ENCODE results near the gene NAA10.

The NAA10 gene

DNA sequence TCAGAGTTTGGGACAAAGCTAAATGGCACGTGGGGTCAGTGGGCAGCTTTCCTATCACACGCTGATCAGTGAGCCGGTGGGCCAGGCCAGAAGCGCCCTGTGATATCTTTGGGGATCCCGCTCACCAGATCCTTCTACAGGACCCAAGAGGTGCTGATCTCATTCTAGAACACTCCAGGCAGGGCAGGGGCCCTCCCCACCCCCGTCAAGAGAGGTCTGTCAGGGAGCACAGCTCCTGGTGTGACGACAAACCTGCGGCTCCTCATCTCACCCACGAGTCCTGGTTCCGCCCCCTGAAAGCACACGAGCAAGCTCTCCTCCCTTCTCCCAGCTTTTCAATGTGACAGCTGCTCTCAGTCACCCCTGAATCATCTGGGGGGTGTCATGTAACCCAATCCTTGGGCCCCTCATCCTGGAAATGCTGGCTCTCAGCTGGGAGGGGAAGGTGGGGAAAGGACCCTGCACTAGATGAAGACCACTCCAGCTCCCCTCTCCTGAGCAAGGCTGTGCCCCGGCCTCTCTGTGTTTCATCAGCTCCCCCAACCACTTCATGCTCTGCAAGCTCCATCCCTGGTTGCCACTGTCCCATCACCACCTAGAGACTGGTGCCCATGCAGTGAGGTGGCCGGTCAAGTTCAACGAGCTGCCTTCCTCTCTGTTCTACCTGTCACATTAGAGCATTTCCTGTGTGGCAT, 32.2 kb upstream of the NAA10 start:
- no peak for DNase-seq

DNA sequence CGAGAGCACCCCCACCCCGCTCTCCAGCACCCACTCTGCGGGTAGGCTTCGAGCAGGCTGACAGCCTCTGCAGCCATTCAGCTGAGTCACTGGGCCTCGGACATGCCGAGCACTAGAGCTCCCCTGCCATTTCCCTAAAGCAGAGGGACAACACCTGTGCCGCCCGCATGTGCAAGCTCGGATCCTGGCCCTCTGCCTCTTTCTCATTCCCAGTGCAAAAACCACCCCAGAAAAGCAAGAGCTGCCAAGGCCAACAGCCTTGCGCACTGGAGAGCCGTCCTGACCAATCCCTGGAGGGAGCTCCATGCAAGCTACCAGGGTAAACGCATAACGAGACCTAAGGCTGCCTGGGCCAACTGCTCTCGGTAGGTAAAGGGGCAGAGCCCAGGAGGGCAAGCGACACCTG, 31.4 kb upstream of the NAA10 start:
- DNase-seq, result no peak

DNA sequence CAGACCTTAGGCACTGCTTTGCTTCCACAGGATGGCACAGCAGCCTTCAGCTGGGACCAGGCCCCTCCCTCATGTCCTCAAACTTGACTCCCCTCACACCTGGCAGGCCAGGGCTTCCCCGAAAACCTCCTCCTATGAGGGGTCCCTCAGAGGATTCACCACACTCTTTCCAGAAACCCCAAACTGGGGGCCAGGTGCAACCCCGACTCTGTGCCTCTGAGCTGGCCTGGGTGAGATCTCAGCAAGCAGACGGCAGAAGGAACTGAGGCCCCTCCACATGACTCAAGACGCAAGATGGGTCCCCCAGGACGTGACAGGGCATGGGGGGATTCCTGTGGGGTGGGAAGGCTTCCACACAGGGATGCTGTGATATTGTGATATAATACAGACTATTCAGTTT, 30.6 kb upstream of the NAA10 start:
- no peak for DNase-seq

DNA sequence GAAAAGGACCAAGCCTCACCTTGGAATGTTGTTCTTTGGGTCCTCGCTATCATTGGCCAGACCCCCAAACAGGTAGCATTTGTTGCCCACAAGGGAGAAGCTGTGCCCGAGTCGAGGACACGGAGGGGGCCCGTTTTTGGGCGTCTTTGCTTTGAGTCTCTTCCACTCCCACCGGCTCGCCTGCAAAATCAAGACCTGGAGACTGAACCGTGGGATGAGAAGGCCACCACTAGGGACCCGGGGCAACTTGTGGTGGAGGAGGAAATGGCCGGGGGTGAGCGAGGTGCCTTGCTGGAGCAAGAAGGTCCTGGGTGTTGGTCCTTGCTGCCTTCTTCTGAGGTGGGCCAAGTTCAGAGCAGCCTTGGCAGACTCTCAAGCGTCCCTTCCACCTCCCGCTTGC, 29.3 kb upstream of the NAA10 start:
- no peak for DNase-seq

DNA sequence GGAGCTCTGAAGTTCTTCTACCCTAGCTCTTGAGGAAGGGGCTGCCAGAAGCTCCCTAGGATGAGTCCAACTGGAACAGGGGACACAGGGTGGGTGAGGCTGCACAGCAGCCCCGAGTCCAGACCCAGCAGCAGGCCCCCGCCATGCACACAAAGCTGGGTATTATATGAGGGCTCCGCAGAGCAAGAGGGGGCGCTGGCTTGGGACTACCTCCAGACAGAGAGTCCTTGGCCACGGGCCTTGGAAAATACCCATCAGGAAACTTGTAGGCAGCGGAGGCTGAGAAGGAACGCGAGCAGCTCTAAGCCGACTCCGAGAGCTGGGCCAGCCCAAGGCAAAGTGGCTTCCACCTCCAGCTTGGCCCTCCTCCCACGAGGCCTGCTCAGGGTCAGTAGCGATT, 28.7 kb upstream of the NAA10 start:
- no peak for DNase-seq

DNA sequence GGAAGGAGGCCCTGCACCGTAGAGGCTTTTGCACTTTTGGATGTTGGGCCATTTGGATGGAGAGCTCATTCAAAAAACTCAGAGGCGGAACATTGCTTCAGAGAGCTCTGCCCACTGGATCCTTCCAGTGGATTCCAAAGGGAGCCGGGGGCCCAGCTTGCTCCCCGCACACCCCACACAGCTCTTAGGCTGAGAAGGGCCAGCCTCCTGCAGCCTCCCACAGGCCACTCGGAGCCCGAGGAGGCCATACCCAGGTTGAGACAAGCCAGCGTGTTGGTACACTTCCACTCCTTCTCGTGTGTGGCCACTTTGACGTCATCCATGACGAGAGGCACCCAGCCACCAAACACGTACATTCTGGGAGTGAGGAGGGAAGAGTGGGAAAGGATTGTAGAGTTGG, 26.5 kb upstream of the NAA10 start:
- DNase-seq, result no peak

DNA sequence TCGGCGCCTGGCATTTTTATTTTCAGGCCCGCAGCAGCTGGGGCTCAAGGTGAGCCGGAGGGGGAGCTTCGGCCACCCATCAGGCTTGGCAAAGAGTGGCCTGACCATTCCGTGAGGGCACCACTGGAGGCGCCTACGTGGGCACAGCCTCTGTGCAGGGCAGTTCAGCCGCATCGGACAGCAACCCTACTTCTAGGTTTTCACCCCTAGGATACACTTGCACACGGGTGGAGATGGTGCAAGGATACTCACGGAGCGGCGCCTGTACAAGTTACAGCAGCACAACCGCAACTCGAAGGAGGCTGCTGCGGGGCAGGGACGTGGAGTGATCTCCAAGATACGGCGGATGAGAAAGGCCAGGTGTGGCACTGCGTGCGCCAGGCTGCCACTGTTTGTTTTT, 25.9 kb upstream of the NAA10 start:
- no peak for DNase-seq

DNA sequence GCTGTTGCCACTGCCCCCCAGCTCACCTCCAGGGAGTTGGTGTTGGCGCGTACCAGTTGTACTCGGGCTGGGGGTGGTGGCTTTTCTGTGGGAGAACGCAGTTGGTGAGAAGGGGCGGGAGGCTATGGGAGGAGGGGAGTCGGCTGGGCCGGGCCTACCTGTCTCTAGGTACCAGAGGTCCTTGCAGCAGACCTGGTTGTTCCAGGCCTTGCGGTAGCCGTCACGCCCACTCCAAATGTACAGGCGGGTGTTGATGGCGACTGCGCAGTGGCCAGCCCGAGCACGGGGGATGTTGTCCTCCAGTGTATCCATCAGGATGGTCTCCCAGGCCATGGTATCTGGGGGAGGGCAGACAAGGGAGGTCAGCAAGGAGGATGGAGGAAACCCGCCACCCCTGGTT, 25.2 kb upstream of the NAA10 start:
- DNase-seq, result no peak

DNA sequence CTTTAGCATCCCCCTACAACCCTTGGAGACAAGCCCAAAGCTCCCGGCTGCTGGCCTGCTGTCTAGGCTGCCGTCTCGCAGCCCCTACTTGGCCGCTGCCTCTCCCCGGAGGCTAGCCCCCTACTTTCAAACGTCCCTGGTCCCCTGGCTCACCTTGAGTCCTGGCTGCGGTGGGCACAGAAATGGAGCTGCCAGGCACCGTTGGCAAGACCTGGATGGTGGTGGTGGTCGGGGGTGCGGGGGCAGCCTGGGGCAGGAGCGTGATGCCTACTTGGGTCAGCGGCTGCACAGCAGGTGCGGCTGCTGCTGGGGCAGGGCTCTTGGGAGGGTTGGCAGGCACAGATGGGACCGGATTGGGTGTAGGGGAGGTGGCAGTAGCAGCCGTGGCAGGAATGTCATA, 24.8 kb upstream of the NAA10 start:
- no peak for DNase-seq

DNA sequence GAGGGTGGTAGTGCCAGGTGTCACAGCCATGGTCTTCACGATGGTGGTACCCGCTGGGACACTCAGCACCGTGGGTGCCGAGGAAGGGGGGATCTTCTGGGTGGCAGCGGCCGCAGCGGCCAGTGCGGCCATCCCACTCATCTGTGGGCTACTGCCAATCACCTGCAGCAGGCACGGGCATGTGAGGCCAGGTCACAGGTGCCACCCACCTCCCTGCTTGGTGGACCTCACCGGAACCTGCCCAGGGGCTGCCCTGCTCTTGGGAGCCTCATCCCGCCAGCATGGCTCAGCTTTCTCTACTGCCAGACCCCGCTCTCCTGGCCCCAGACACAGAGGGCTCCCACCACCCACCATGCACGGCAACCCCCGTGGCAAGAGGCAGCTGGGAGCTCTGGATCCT, 23.8 kb upstream of the NAA10 start:
- no peak for DNase-seq

DNA sequence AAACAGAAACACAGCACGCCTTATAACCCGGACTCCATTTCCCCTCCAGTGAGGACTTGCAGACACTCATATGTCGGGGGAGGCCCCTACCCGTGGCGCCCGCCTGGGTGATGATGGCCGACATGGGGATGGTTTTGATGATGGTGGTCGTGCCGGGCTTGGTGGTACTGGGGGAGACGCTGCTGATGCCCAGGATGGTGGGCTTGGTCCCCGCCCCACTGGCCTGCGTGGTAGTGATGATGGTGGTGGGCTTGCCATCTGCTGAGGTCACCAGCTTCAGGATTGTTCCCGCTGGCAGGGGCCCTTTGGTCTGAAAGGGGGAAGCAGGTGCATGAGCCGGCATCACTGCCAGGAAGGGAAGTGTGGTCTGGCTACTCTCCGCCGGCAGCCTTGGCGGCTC, 22.4 kb upstream of the NAA10 start:
- no peak for DNase-seq

DNA sequence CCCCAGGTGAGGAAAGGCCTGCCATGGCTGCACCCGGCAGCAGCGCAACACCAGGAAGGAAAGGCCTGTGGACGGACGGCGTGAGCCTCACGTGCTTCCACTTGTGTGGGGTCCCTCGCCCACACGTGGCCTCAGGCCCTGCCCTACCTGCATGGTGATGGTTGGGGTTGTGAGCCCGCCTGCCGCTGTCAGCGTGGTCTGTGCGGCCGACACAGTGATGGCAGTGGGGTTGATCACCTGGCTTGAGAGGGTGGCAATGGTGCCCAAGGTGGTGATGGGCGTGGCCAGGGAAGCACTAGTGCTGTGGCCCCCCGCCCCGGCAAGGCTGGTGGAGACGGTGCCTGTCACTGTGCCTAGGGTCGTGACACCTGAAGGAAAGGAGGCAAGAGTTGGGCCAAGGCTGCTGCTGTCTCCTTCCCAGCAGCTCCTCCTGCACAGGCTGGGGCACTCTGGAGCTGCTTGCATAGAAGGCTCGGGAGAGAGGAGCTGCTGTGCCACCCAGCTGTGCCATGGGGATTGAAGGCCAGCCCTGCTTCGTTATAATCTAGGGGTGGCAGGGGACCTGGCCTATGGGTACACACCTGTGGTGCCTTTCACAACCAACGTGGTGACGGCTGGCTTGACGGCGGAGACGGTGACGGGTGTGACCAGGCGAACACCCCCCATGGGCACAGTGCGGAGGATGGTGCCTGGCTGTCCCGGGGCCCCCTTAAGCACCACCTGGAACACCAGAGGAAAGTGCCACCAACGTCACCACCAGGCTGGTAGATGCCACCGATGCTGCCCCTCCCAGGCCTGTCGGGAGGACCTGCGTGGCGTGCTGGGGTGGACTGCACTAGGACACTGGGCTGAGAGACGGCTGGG, 21.4 kb upstream of the NAA10 start:
- DNase-seq, result no peak

DNA sequence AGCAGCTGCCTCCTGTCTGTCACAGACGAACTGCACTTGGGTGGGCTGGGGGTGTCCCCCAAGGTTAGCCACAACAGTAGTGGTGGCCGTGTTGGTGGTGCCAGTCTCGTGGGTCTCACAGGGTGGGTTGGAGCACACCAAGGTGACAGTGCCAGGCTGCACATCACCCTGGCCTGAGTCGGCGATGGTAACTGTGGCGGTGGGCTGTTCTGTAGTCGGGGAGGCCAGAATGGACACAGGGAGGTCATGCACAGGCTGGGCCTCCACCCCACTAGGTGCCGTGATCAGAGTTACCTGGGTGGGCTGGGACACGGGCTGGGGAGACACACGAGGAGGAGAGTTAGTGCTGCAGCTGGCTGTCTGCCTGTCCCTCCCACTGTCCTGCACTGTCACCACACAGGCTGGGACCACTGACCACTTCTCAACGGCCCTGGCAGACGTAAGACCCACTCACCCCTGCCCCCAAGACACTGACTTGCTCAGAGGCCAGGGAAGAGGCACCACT, 20.4 kb upstream of the NAA10 start:
- DNase-seq, result no peak

DNA sequence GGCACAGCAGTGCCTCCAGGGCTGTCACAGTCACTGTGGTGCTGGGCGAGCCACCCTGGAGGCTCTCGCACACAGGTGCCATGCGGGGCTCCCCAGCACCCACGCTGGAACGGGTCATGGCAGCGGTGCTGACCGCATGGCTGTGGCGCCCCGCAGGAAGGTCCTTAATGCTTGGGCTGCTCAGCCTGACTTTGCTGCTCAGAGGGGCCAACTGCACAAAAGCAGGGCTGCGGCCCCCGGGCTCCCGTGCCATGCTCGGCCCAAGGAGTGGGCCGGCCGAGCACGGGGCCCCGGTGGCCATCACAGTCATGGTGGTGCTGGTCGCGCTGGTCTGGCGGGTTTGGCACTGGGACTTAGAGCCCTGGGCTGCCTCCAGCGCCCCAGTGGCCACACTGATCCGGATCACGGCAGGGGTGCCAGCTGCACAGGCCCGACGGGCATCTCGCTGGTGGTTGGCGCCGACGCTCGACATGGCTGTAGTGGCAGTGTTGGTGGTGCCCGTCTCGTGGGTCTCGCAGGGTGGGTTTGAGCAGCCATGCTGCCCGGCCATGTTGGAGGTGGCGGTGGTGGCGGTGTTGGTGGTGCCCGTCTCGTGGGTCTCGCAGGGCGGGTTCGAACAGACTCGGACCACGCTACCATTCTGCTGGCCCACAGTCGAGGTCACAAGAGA, 19.9 kb upstream of the NAA10 start:
- DNase-seq, result no peak

DNA sequence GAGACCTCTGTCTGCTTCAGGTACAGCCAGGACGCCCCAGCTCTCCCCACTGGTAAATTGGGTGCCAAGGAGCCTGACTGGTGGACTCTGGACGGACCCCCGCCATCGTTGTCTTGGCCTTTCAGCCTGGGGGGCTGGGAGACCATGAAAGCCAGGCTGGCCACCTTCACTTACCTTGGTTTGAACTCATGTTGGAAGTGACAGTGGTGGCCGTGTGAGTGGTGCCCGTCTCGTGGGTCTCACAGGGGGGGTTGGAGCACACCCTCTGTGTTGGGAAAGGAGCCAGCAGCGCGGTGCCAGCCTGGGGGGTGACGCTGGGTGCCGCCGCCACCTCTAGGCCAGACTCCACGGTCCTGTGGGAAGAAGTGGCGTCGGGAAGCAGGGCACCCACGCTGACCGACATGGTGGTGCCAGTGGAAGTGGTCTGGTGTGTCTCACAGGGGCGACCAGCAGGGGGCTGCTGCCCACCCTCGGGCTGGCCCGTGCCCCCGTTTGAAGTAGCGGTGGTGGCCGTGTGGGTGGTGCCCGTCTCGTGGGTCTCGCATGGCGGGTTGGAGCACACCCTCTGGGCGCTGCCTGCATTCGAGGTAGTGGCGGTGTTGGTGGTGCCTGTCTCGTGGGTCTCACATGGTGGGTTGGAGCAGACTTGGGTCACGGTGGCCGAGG, 19.2 kb upstream of the NAA10 start:
- no peak for DNase-seq

DNA sequence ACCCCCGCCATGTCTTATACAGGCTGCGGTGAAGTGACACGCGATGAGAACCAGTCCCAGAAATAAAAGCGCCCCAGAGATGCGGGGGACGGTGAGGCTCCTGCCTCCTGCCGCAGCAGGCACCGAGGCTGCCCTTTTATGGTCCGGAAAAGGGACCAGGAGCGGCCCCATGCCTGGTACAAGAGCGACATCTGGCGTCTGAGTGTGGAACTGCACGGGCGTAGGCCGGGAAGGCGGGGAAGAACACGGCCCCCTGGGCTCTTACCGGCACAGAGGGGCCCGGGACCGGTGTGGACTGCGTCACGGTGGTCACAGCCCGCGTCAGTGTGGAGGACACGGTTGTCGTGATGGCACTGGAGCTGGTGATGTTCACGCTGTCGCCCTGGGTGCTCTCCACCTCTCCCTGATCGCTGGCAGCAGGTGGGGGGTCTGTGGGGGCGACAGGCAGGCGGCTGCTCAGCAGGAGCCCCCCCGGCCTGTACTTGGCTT, 18.5 kb upstream of the NAA10 start:
- DNase-seq, result peak; percentile 53

DNA sequence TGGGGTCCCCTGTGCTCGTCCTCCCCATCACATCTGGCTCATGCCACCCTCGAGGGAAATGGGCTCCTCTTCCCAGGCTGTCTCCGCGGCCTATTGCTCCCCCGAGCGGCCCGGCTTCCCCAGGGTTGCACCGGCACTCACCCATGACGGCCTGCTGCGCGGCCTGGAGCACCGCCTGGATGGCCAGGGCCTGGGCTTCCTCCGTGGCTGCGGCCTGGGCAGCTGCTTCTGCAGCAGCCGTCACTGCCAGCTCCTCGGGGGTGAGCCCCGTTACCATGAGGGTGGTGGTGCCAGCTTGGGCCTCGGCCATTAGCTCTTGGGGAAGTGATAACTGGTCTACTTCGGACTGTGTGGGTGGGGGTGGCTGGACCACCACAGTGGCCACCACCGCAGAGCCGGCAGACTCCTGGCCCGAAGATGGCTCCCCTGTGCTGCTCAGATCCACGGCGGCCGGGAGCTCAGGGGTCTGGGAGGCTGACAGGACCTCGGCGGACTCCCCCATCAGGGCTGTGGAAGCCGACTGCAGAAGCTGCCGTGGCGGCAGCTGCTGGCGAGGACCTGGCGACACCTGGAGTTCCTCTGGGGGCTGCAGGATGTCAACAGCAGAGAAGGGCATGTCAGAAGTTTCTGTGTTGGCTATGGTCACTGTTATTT, 17.7 kb upstream of the NAA10 start:
- DNase-seq, result no peak

DNA sequence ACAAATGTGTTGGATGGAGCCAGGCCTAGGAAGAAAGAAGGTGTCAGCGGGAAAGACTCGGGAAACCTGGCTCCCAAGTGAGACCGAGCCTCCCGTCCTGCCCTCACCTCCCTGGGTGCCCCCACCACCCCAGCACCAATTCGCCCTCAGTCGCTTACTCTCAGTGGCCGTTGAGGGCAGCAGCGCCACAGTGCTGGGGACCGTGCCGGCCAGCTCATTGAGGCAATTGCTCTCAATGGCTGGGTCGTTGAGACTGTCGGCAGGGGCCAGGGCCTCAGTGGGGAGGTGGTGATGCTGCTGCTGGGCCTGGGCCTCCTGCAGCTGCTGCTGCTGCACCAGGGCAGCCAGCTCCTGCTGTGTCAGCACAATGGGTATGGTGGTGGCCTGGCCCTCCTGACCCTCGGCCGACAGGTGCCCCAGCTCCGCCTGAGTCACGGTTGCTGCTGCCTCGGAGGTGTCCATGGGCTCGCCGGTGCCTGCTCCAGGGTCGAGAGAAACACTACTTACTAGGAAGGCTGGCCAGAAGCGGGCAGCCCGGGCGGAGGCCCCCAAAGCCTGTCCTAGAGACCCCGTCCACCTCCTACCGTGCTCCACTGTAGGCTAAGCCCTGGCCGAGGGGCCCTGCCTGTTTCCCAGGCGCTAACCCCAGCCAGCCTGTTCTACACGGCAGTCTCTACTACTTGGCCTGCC, 17.0 kb upstream of the NAA10 start:
- no peak for DNase-seq

DNA sequence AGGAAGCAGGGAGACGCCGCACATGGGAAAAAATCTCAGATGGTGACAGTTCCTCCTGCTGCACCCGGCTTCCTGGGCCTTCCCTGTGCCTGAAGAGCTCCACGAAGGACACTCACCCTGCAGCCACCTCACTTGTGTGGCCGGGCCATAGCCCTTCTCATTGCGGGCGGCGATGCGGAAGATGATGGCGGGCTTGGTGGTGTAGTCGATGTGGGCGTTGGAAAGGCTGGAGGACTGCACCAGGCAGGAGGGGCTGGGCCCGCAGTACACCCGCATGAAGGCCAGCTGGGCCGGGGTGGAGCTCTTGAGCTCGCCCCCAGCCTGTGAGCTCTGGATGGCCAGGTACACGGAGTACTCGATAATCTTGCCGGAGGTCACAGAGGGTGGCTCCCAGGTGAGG, 15.3 kb upstream of the NAA10 start:
- DNase-seq, result no peak

DNA sequence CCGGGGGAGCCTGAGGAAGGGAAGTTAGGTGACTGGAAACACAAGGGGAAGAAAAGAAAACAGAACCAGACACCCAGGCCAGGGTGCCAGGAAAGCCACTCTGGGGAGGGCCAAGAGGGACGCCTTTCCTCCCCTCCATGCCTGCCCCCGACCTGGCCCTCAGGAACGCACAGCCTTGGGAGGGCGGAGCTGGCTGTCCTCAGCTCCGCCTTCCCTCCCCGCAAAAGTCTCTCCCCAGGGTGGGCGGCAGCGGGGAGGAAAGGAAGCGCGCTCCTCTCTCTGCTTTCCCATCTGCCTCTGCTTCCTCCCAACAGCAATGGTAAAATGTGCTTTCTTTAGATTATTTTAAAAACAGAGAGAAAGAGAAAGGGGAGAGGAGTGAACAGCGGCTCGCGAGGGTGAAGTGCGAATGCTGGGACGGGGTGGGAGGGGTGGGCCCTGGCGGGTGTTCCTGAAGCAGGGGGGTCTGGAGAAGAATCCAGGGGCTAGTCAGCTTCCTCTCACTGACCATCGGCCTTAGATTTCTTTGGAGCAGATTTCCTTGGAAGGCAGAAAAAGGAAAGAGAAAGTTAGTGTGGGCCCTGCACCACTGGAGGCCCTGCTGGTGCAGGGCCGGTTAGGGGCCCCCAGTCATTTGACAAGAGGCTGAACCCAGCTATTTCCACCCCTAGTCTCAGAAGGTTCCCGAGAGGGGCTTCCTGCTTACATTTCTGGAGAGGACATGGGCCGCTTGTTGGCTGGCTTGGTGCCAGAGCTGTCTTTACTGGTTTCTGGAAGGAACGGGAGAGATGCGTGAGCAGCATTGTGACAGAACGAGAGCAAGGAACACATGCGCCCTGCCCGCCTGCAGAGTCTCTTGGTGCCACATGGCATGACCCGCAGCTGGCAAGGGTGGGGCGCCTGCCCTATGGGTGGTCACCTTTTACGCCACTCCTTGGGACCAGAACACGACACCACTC, 14.3 kb upstream of the NAA10 start:
- no peak for DNase-seq

DNA sequence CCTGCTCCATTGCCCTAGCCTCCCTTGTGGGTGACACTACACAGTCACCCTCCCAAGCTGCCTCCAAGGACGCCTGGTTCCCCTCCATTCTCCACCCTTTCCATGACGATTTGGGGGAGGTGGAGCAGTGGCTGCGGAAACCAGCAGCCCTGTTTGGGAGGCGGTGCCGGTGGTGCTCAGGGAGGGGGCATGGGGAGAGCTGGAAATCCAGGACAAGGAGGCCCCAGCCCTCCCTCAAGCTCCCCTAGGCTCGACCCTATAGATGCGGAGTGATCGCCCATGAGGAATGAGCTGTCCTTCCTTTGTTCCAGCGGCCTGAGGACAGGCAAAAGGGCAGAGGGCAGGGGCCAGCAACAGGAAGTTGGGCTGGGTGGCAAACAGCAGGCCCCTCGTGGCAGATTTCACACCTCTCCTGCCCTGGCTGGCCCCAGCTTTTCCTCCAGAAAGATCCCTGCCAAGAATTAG, 13.2 kb upstream of the NAA10 start:
- no peak for DNase-seq
